Keratinocyte (primary cell): Measurements from ENCODE around the gene BCAS1. TPM values are rescaled to one million over a fixed set of nuclear protein-coding genes. Genes with fewer than 3 reads are reported as not detected.
"Not testable (repeated sequence)": the region's sequence is repeated elsewhere in the genome, so short reads cannot be mapped to it uniquely, and the experiment has no call there.

ENCODE experiments used
- DNase-seq: peaks from one replicate; pipeline ENCODE4 v3.0.0-alpha.2; 2011; ENCODE audit warnings: low read depth, missing footprints, low spot score
- FAIRE-seq: peaks from 2 replicates; lab custom pipeline; 2011; peaks lifted over from hg19 to GRCh38; lab: Jason Lieb, UNC
- H2AFZ ChIP-seq: 2 replicates; pipeline ENCODE4 v1.6.0; 2012; ENCODE audit warnings: low read length, control low read depth, inconsistent platforms; ENCODE audit not compliant: control insufficient read depth
- H3K27ac ChIP-seq: 2 replicates; pipeline ENCODE4 v1.5.1; 2011; ENCODE audit warnings: low read length; ENCODE audit not compliant: control insufficient read depth, insufficient read depth
- H3K27me3 ChIP-seq: 3 replicates; pipeline ENCODE4 v1.6.0; 2011; ENCODE audit warnings: low read length; ENCODE audit not compliant: control insufficient read depth, insufficient read depth; ENCODE audit errors: extremely low read depth
- H3K36me3 ChIP-seq, 2 experiments: 2 replicates in 1 of 2; 3 replicates in 1 of 2; pipeline ENCODE4 v1.5.1; 2011; ENCODE audit warnings: low read length in 2 of 2, mild to moderate bottlenecking in 1 of 2; ENCODE audit not compliant: control insufficient read depth in 2 of 2, insufficient read depth in 2 of 2; ENCODE audit errors: extremely low read depth in 1 of 2
- H3K4me1 ChIP-seq: 3 replicates; pipeline ENCODE4 v1.5.1; 2011; ENCODE audit warnings: low read length; ENCODE audit not compliant: control insufficient read depth, insufficient read depth; ENCODE audit errors: extremely low read depth
- H3K4me2 ChIP-seq: 3 replicates; pipeline ENCODE4 v1.6.0; 2011; ENCODE audit warnings: low read depth, low read length; ENCODE audit not compliant: control insufficient read depth, insufficient read depth; ENCODE audit errors: extremely low read depth
- H3K4me3 ChIP-seq, 3 experiments: fragments of 200-600 bp in 1 of 3; sonication (generic) in 1 of 3; 2 replicates in 2 of 3; 3 replicates in 1 of 3; pipeline ENCODE4 v1.5.1; 2011 to 2016; ENCODE audit warnings: low read length in 3 of 3, mild to moderate bottlenecking in 3 of 3, control low read depth in 2 of 3, inconsistent platforms in 1 of 3, low read depth in 1 of 3, mixed read lengths in 1 of 3, mixed run types in 1 of 3, moderate library complexity in 1 of 3; ENCODE audit not compliant: control insufficient read depth in 2 of 3, insufficient read depth in 2 of 3; ENCODE audit errors: extremely low read depth in 1 of 3
- H3K79me2 ChIP-seq: 2 replicates; pipeline ENCODE4 v1.6.0; 2012; ENCODE audit warnings: low read length; ENCODE audit not compliant: control insufficient read depth, insufficient read depth
- H3K9ac ChIP-seq: 3 replicates; pipeline ENCODE4 v1.6.0; 2011; ENCODE audit warnings: low read length; ENCODE audit not compliant: control insufficient read depth, insufficient read depth; ENCODE audit errors: extremely low read depth
- H3K9me1 ChIP-seq: 3 replicates; pipeline ENCODE4 v1.6.0; 2011; ENCODE audit warnings: low read length; ENCODE audit not compliant: control insufficient read depth, insufficient read depth; ENCODE audit errors: extremely low read depth
- H3K9me3 ChIP-seq: 2 replicates; pipeline ENCODE4 v1.5.1; 2012; ENCODE audit warnings: low read depth, low read length; ENCODE audit not compliant: control insufficient read depth
- H4K20me1 ChIP-seq: 3 replicates; pipeline ENCODE4 v1.6.0; 2011; ENCODE audit warnings: low read length; ENCODE audit not compliant: control insufficient read depth, insufficient read depth; ENCODE audit errors: extremely low read depth
- CTCF ChIP-seq, 3 experiments: IDR thresholded peaks in 1 of 3; conservative IDR thresholded peaks in 1 of 3; optimal IDR thresholded peaks in 1 of 3; 2 replicates in 2 of 3; 3 replicates in 1 of 3; pipeline versions ENCODE3 to v1.5.1; 2011; ENCODE audit warnings: low read length in 3 of 3, mild to moderate bottlenecking in 3 of 3, moderate library complexity in 2 of 3, control low read depth in 1 of 3, inconsistent platforms in 1 of 3; ENCODE audit not compliant: insufficient read depth in 2 of 3; ENCODE audit errors: extremely low read depth in 1 of 3
- EZH2 ChIP-seq: IDR thresholded peaks from one replicate; pipeline ENCODE4 v1.6.1; 2012; ENCODE audit warnings: inconsistent platforms, mild to moderate bottlenecking, low read length, moderate library complexity
- dilution Hi-C: fragments of 300-500 bp; cut with MboI; formaldehyde crosslinking; loops from one replicate; pipeline ENCODE4 v1.7.0; 2020; ENCODE audit warnings: low sequenced_read_pairs; ENCODE audit not compliant: extremely low pct_ligation_motif_present
- polyA plus RNA-seq, 5 experiments: library from polyadenylated mRNA; depleted of rRNA in 3 of 5; stranded (reverse) in 3 of 5; stranded (forward) in 1 of 5; unstranded in 1 of 5; fragments of >200 nt; gene quantifications; 1 replicate in 1 of 5; 2 replicates in 3 of 5; 3 replicates in 1 of 5; pipeline versions ENCODE4 v1.2.1 to v1.2.3, GENCODE V29; 2011 to 2012; ENCODE audit warnings: missing spikeins in 2 of 5, low read depth in 1 of 5, low replicate concordance in 1 of 5

BCAS1 gene
- polyA plus RNA-seq, 1 donor (not counting 4 experiments of a cell fraction or from before 2014, with no cell fraction given), result not detected

GRCh38 chr20:54011346-54011745, 59.0 kb downstream of the BCAS1 start:
- no peaks in the 10 kb centered on the region for H3K79me2 ChIP-seq
- no peak overlapping the region for H2AFZ ChIP-seq
- TF ChIP-seq EZH2 (no peak), CTCF (optimal IDR thresholded peaks at IDR 0.05 in 1 of 3, IDR thresholded peaks at IDR 0.05 in 1 of 3, conservative IDR thresholded peaks at IDR 0.05 in 1 of 3; ENCODE audit: extremely low read depth in 1 of 3, insufficient read depth in 2 of 3, low read length in 3 of 3) (no peak)
- H4K20me1 ChIP-seq, result no peaks in the 10 kb centered on the region
- no peak for FAIRE-seq
- H3K27ac ChIP-seq, result no peak overlapping the region
- no peak overlapping the region for H3K9ac ChIP-seq
- H3K9me1 ChIP-seq, result no peaks in the 10 kb centered on the region
- dilution Hi-C loops, result no loop called here
- H3K9me3 ChIP-seq, result no peaks in the 10 kb centered on the region
- no peaks in the 10 kb centered on the region for H3K36me3 ChIP-seq
- no peaks in the 10 kb centered on the region for H3K27me3 ChIP-seq
- H3K4me3 ChIP-seq, result no peak overlapping the region
- DNase-seq, result no peak
- no peak overlapping the region for H3K4me2 ChIP-seq
- no peaks in the 10 kb centered on the region for H3K4me1 ChIP-seq

- FAIRE-seq, H3K79me2 ChIP-seq, dilution Hi-C loops, H3K4me1 ChIP-seq, H3K4me3 ChIP-seq, H3K9ac ChIP-seq, H3K9me1 ChIP-seq, H3K36me3 ChIP-seq, H2AFZ ChIP-seq, H3K9me3 ChIP-seq, H3K27me3 ChIP-seq, DNase-seq, H3K4me2 ChIP-seq, H4K20me1 ChIP-seq, H3K27ac ChIP-seq: not testable (repeated sequence)
Measured at GRCh38 chr20:54006216-54006615, 64.2 kb downstream of the BCAS1 start.

- dilution Hi-C loops, result no loop called here
- no peak for FAIRE-seq
Measured at GRCh38 chr20:54005524-54005923, 64.9 kb downstream of the BCAS1 start.

More at GRCh38 chr20:54005524-54005923, 64.9 kb downstream of the BCAS1 start:
- no peaks in the 10 kb centered on the region for H3K4me1 ChIP-seq
- no peak overlapping the region for H3K4me3 ChIP-seq
- H2AFZ ChIP-seq, result no peak overlapping the region
- no peak for DNase-seq
- no peaks in the 10 kb centered on the region for H4K20me1 ChIP-seq
- TF ChIP-seq CTCF (optimal IDR thresholded peaks at IDR 0.05 in 1 of 3, IDR thresholded peaks at IDR 0.05 in 1 of 3, conservative IDR thresholded peaks at IDR 0.05 in 1 of 3; ENCODE audit: extremely low read depth in 1 of 3, insufficient read depth in 2 of 3, low read length in 3 of 3) (no peak), EZH2 (no peak)
- H3K9me1 ChIP-seq, result no peaks in the 10 kb centered on the region
- H3K27ac ChIP-seq, result no peak overlapping the region
- H3K9ac ChIP-seq, result no peak overlapping the region
- H3K9me3 ChIP-seq, result no peaks in the 10 kb centered on the region
- H3K36me3 ChIP-seq, result no peaks in the 10 kb centered on the region
- H3K27me3 ChIP-seq, result no peaks in the 10 kb centered on the region
- no peak overlapping the region for H3K4me2 ChIP-seq
- H3K79me2 ChIP-seq, result no peaks in the 10 kb centered on the region
